HG03045 (cell line): Measurements from ENCODE around the gene KPNA1.

Source experiments
- ATAC-seq: cut with Tn5 transposase; IDR thresholded peaks from one replicate; pipeline ENCODE4 v1.9.1; 2021; ENCODE audit warnings: mild to moderate bottlenecking, moderate library complexity; ENCODE audit not compliant: unreplicated experiment

Gene KPNA1

GRCh38 chr3:122416966-122417365, 97.8 kb downstream of the KPNA1 start:
- ATAC-seq = no peak

GRCh38 chr3:122415762-122416654, 98.7 kb downstream of the KPNA1 start, which contains the start of gene WDR5B:
Gene WDR5B (minus strand): TSS chr3:122416062. CDS start chr3:122415528, 534 bp downstream.
- ATAC-seq = peak; percentile 87

- peak; percentile 62 for ATAC-seq
Observed at GRCh38 chr3:122415104-122415744, 99.5 kb downstream of the KPNA1 start.

- no peak for ATAC-seq
Observed at GRCh38 chr3:122414391-122414790, 100.3 kb downstream of the KPNA1 start.

GRCh38 chr3:122410639-122411038, 104.1 kb downstream of the KPNA1 start:
- no peak for ATAC-seq

GRCh38 chr3:122410111-122410510, 104.6 kb downstream of the KPNA1 start:
- no peak for ATAC-seq

GRCh38 chr3:122409446-122409845, 105.3 kb downstream of the KPNA1 start:
- no peak for ATAC-seq

GRCh38 chr3:122407946-122408345, 106.8 kb downstream of the KPNA1 start:
- ATAC-seq = no peak

GRCh38 chr3:122406198-122406597, 108.5 kb downstream of the KPNA1 start:
- no peak for ATAC-seq

GRCh38 chr3:122405015-122405414, 109.7 kb downstream of the KPNA1 start:
- no peak for ATAC-seq

- ATAC-seq = no peak
Observed at GRCh38 chr3:122403489-122403888, 111.2 kb downstream of the KPNA1 start.

- no peak for ATAC-seq
Observed at GRCh38 chr3:122398920-122399319, 115.8 kb downstream of the KPNA1 start.

- no peak for ATAC-seq
Observed at GRCh38 chr3:122397201-122397600, 117.5 kb downstream of the KPNA1 start.

GRCh38 chr3:122396511-122396910, 118.2 kb downstream of the KPNA1 start:
- ATAC-seq = no peak

- ATAC-seq = no peak
Observed at GRCh38 chr3:122395582-122395981, 119.2 kb downstream of the KPNA1 start.

GRCh38 chr3:122394173-122394572, 120.6 kb downstream of the KPNA1 start:
- no peak for ATAC-seq

- ATAC-seq = no peak
Observed at GRCh38 chr3:122392868-122393844, 121.6 kb downstream of the KPNA1 start.

- no peak for ATAC-seq
Observed at GRCh38 chr3:122391681-122392446, 122.9 kb downstream of the KPNA1 start.

GRCh38 chr3:122390665-122391064, 124.1 kb downstream of the KPNA1 start:
- no peak for ATAC-seq

GRCh38 chr3:122389892-122390291, 124.8 kb downstream of the KPNA1 start:
- no peak for ATAC-seq
